NCI-H146 treated with DMSO at 0.1 percent for 48 hours (cell line): ENCODE data around the gene DACH2.

Experiments used
- DNase-seq: peaks from one replicate; lab custom pipeline; 2025; ENCODE audit not compliant: unreplicated experiment; lab: John Stamatoyannopoulos, UW

DACH2 gene

DNA sequence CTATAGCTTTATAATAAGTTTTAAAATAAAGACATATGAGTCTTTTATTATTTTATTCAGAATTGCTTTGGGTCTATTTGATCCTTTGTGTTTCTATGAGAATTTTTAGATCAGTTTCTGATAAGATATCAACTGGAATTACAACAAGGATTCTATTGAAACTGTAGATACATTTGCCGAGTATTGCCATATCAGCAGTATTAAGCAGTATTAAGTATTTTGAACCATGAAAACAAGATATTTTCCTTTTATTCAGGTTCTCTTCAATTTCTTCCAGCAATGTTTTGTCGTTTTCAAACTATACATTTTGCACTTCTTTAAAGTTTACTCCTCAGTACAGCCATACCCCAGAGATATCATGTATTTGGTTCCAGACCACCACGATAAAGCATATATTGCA is 598.8 kb downstream of the DACH2 start:
- no peak for DNase-seq

DNA sequence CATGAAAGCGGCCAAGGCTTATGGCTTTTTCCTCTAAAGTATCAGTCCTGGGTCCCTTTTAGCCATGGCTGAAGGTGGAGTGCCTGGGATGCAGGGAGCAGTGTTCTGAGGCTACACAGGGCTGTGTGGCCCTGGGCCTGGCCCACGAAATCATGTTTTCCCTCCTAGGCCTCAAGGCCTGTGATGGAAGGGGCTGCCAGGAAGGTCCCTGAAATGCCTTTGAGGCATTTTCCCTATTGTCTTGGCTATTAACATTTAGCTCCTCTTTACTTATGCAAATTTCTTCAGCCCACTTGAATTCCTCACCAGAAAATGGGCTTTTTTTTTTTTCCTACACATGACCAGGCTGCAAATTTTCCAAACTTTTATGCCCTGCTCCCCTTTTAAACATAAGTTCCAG is 657.0 kb downstream of the DACH2 start:
- DNase-seq: no peak

DNA sequence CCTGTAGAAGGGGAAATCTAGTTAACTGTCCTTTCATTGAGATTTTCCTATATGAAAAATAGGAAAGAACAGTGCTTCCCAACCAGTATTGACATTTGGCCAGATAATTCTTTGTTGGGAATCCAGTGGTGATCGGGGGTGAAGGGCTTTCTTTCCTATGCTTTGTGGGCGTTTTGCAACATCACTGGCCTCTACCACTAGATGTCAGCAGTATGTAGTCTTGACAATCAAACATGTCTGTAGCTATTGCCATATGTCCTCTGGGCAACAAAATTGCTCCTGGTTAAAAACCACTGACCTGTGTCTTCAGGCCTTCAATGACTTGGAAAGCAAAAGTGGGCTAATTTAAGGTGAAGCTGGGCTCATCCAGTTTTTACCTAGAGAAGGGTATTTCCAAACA is 658.5 kb downstream of the DACH2 start:
- DNase-seq: peak; percentile 3

DNA sequence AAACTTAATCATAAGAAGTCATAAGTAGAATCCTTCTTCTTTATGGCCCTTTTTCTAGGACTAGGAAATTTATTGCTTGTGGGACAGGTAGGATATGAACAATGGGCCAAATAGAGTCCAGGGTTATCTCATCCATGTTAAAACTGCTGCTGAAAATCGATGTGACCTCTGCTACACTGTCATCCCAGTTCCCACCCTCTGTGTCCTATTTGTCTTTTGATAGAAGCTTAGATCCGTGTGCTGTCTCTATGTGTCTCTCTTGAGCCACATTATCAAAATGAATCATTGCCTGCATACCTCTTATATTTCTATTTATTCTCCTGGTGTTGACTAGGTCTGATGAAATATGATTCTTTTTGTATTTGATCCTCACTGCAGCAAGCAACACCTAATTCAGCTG is 661.4 kb downstream of the DACH2 start:
- peak; percentile 40 for DNase-seq

DNA sequence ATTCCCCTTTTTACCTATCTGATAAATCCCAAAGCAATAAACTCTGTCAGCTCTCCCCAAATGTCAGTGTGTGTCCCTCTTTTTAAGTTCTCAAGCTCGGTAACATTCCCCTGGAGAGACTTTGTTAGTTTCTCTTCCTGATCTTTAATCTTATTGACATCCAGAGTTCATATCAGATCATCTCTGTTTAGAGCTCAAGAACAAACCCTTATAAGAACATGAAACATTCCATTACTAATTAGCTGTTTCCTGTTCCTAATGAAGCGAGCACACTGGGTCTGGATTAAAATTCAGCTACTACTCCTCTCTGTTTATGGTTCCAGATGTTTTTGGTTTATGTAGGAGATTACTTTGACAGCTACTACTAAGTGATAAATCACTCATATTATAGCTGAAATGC is 681.5 kb downstream of the DACH2 start:
- DNase-seq: no peak

DNA sequence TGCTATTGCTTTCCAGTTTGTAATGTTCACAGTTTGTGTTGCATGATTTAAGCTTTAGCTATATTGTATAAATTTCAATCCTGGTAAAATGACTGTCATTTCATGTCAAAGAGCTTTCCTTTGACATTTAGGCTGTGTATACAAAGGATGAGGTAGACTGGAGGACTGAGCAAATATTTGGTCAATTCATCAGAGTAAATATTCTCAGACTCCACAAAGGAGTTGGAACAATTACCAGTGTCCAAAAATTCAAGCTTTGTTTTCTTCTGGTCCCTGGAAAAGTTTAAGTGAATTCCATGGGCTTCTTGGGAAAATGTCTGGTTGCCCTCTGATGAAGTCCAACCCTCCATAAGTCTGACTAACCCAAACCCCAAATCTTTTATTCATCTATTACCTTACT is 682.4 kb downstream of the DACH2 start:
- peak; percentile 31 for DNase-seq

DNA sequence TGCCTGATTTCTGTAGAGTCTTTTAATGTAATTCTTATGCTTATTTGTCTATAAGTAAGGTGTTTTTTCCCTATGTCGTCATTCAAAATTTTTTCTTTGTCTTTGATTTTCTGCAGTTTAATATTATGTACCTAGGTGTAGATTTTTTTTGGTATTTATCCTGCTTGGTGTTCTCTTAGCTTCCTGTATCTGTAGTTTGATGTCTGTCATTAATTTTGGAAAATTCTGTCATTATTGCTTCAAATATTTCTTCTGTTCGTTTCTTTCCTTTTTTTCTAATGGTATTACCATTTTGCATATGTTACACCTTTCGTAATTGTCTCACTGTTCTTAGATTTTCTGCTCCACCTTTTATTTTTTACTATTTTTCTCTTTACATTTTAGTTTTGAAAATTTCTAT is 696.9 kb downstream of the DACH2 start:
- no peak for DNase-seq
